HG03439 (cell line): Measurements from ENCODE around the gene VIPAS39.

Source experiments
- ATAC-seq: cut with Tn5 transposase; IDR thresholded peaks from one replicate; pipeline ENCODE4 v1.9.1; 2021; ENCODE audit warnings: mild to moderate bottlenecking, moderate library complexity; ENCODE audit not compliant: unreplicated experiment

VIPAS39 gene

GRCh38 chr14:77406718-77407117, 50.7 kb downstream of the VIPAS39 start:
- no peak for ATAC-seq

- no peak for ATAC-seq
Measured at GRCh38 chr14:77406086-77406485, 51.3 kb downstream of the VIPAS39 start.

- no peak for ATAC-seq
Measured at GRCh38 chr14:77403768-77404167, 53.6 kb downstream of the VIPAS39 start.

- ATAC-seq, result no peak
Measured at GRCh38 chr14:77400216-77400615, 57.2 kb downstream of the VIPAS39 start.

- ATAC-seq, result no peak
Measured at GRCh38 chr14:77390188-77390587, 67.2 kb downstream of the VIPAS39 start.

GRCh38 chr14:77378701-77379100, 78.7 kb downstream of the VIPAS39 start:
- ATAC-seq, result no peak

- peak; percentile 2 for ATAC-seq
Measured at GRCh38 chr14:77377502-77377844, 79.9 kb downstream of the VIPAS39 start.

- ATAC-seq, result peak; percentile 83
Measured at GRCh38 chr14:77376771-77377501, 80.5 kb downstream of the VIPAS39 start, which contains the start of the genes SAMD15 and TMED8. TSS of gene SAMD15 (plus strand) at chr14:77377379. CDS start at chr14:77377419, 40 bp downstream. TSS of gene TMED8 (minus strand) at chr14:77377094. CDS start at chr14:77377053, 41 bp downstream.
